HepG2 (cell line): ENCODE results near the gene FLRT3. TPM values are rescaled to one million over a fixed set of nuclear protein-coding genes. Genes with fewer than 3 reads are reported as not detected.

Source experiments
- ATAC-seq: fragments of 200-7000 bp; cut with Tn5 transposase; 3 replicates; pipeline ENCODE4 v1.9.1; 2020; ENCODE audit warnings: mild to moderate bottlenecking, moderate library complexity
- BruUV-seq: library from RNA; stranded (reverse); fragments of 400-500 nt; replicated peaks from 2 replicates; lab custom pipeline; 2021; lab: Mats Ljungman, UMichigan
- CTCF ChIA-PET: fragments of 300-600 bp; formaldehyde crosslinking; extraction: SDS; loops from one replicate; lab custom pipeline; 2021; ENCODE audit warnings: low total read pairs, inconsistent platforms, low intra/inter-chr PET ratio; lab: Yijun Ruan, JAX
- POLR2A ChIA-PET: fragments of 350-600 bp; sonication (Branson Sonifier 250); formaldehyde crosslinking; loops from one replicate; lab custom pipeline; 2020; ENCODE audit warnings: antibody characterized with exemption, inconsistent platforms; lab: Yijun Ruan, JAX
- DNase-seq: peaks from one replicate; pipeline ENCODE4 v3.0.0-alpha.2; 2015; ENCODE audit warnings: low spot score
- FAIRE-seq: peaks from 3 replicates; lab custom pipeline; 2011; peaks lifted over from hg19 to GRCh38; lab: Jason Lieb, UNC
- H2AFZ ChIP-seq: one replicate; pipeline ENCODE4 v1.6.1; 2011; ENCODE audit warnings: low read length, inconsistent platforms
- H3K27ac ChIP-seq: fragments of 300-600 bp; 3 replicates; pipeline ENCODE4 v1.8.0; 2011; ENCODE audit warnings: mixed run types, mild to moderate bottlenecking, mixed read lengths, low read length, inconsistent platforms; ENCODE audit not compliant: insufficient read depth; ENCODE audit errors: extremely low read length
- H3K27me3 ChIP-seq, 2 experiments: fragments of 200-600 bp in 1 of 2; 2 replicates in 1 of 2; 3 replicates in 1 of 2; pipeline versions ENCODE4 v1.6.0 to v1.8.0; 2011; ENCODE audit warnings: low read length in 2 of 2, mild to moderate bottlenecking in 2 of 2, moderate library complexity in 2 of 2, inconsistent platforms in 1 of 2; ENCODE audit not compliant: insufficient read depth in 2 of 2, control insufficient read depth in 1 of 2
- H3K36me3 ChIP-seq, 2 experiments: fragments of 200-600 bp in 1 of 2; replicated peaks in 1 of 2; 2 replicates in 1 of 2; 3 replicates in 1 of 2; pipeline versions ENCODE4 v1.5.1 to v1.8.0; 2011; ENCODE audit warnings: low read length in 2 of 2, inconsistent platforms in 1 of 2; ENCODE audit not compliant: insufficient read depth in 2 of 2, control insufficient read depth in 1 of 2
- H3K4me1 ChIP-seq: 2 replicates; pipeline ENCODE4 v1.5.1; 2012; ENCODE audit warnings: low read length, inconsistent platforms; ENCODE audit not compliant: insufficient read depth
- H3K4me2 ChIP-seq: 2 replicates; pipeline ENCODE4 v1.6.0; 2011; ENCODE audit warnings: low read depth, low read length, inconsistent platforms
- H3K4me3 ChIP-seq, 3 experiments: fragments of 200-600 bp in 1 of 3; sonication (generic), shearing (Covaris generic) in 1 of 3; replicated peaks in 1 of 3; 2 replicates each; pipeline ENCODE4 v1.5.1; 2011 to 2016; ENCODE audit warnings: low read length in 3 of 3, inconsistent platforms in 2 of 3, low read depth in 2 of 3, mild to moderate bottlenecking in 2 of 3, control low read depth in 1 of 3, mixed read lengths in 1 of 3; ENCODE audit not compliant: insufficient read depth in 1 of 3
- H3K79me2 ChIP-seq: one replicate; pipeline ENCODE4 v1.6.1; 2011; ENCODE audit warnings: low read length, inconsistent platforms; ENCODE audit not compliant: insufficient read depth
- H3K9ac ChIP-seq: 2 replicates; pipeline ENCODE4 v1.6.0; 2011; ENCODE audit warnings: mild to moderate bottlenecking, low read depth, low read length, inconsistent platforms; ENCODE audit not compliant: insufficient read depth
- H3K9me3 ChIP-seq: 2 replicates; pipeline ENCODE4 v1.5.1; 2012; ENCODE audit warnings: mild to moderate bottlenecking, low read length
- H4K20me1 ChIP-seq: 2 replicates; pipeline ENCODE4 v1.6.0; 2011; ENCODE audit warnings: inconsistent platforms, mild to moderate bottlenecking, low read length, moderate library complexity; ENCODE audit not compliant: insufficient read depth
- MAFK ChIP-seq, 2 experiments: IDR thresholded peaks in 1 of 2; conservative IDR thresholded peaks in 1 of 2; 2 replicates each; pipeline ENCODE4 v1.6.1; 2011; ENCODE audit warnings: improper control_type of control experiment in 2 of 2, low read length in 2 of 2
- PLRG1 ChIP-seq: fragments of 450-650 bp; conservative IDR thresholded peaks from 2 replicates; pipeline ENCODE4 v1.6.1; 2016
- ZFY ChIP-seq: sonication (generic); formaldehyde crosslinking; IDR thresholded peaks from 2 replicates; pipeline ENCODE4 v1.4.0; 2020; ENCODE audit warnings: missing genetic modification reagents
- ZNF224 ChIP-seq: sonication (generic); formaldehyde crosslinking; IDR thresholded peaks from 2 replicates; pipeline ENCODE4 v1.5.0; 2020; ENCODE audit warnings: mild to moderate bottlenecking, missing genetic modification reagents
- ZNF292 ChIP-seq: sonication (generic); formaldehyde crosslinking; IDR thresholded peaks from 2 replicates; pipeline ENCODE4 v1.8.1; 2022; ENCODE audit warnings: mild to moderate bottlenecking, low read depth, missing genetic modification reagents, borderline replicate concordance
- ZNF30 ChIP-seq: sonication (generic); formaldehyde crosslinking; IDR thresholded peaks from 2 replicates; pipeline ENCODE4 v1.5.0; 2020; ENCODE audit warnings: mild to moderate bottlenecking, missing genetic modification reagents
- ZSCAN12 ChIP-seq: sonication (generic); formaldehyde crosslinking; IDR thresholded peaks from 2 replicates; pipeline ENCODE4 v1.9.0; 2021; ENCODE audit warnings: mild to moderate bottlenecking, missing genetic modification reagents
- ZSCAN30 ChIP-seq: sonication (generic); formaldehyde crosslinking; IDR thresholded peaks from 2 replicates; pipeline ENCODE4 v1.5.0; 2020; ENCODE audit warnings: mild to moderate bottlenecking, missing genetic modification reagents
- WGBS: methylation state at CpG from one replicate; pipeline ENCODE4 v1.1.6; 2017; ENCODE audit warnings: low lambda C conversion rate; 5-methylcytosine and 5-hydroxymethylcytosine counted together
- in situ Hi-C: cut with HindIII; loops from 2 replicates; pipeline ENCODE4 v1.10.0; 2017; ENCODE audit warnings: low pct_unique_long_range_greater_than_20kb; ENCODE audit not compliant: extremely low pct_ligation_motif_present
- intact Hi-C: fragments of 100-400 bp; cut with micrococcal nuclease; formaldehyde crosslinking; loops from one replicate; pipeline ENCODE4 v1.10.0; 2022; ENCODE audit not compliant: unreplicated experiment
- polyA plus RNA-seq, 8 experiments: library from polyadenylated mRNA; depleted of rRNA in 3 of 8; stranded (reverse) in 7 of 8; unstranded in 1 of 8; fragments of >200 nt; fragmentation: Illumina TruSeq in 4 of 8; extraction: Trizol in 4 of 8; gene quantifications; 2 replicates each; pipeline versions ENCODE4 v1.2.1 to v1.2.3, GENCODE V29; 2011 to 2016; ENCODE audit warnings: low read depth in 4 of 8, missing spikeins in 1 of 8, mixed read lengths in 1 of 8; ENCODE audit not compliant: insufficient read depth in 1 of 8
- total RNA-seq, 5 experiments: library from RNA; depleted of rRNA; stranded (reverse); fragments of >200 nt; fragmentation: Illumina TruSeq; extraction: Trizol; gene quantifications; 2 replicates each; pipeline ENCODE4 v1.2.3, GENCODE V29; 2016; ENCODE audit warnings: low read depth in 1 of 5
- TF ChIP-seq, protein P1 (sequence below): fragments of 450-650 bp; IDR thresholded peaks from 2 replicates; pipeline ENCODE4 v1.6.1; 2017; ENCODE audit warnings: mild to moderate bottlenecking
- TF ChIP-seq, protein P2 (sequence below): sonication (generic); formaldehyde crosslinking; IDR thresholded peaks from 2 replicates; pipeline ENCODE4 v1.4.0; 2020; ENCODE audit warnings: missing genetic modification reagents

The FLRT3 gene
- total and polyA plus RNA-seq, 2 of the 13 experiments (the other 11 are each of a cell fraction or from before 2014, with no cell fraction given), result 0.44 to 5.3 TPM

DNA sequence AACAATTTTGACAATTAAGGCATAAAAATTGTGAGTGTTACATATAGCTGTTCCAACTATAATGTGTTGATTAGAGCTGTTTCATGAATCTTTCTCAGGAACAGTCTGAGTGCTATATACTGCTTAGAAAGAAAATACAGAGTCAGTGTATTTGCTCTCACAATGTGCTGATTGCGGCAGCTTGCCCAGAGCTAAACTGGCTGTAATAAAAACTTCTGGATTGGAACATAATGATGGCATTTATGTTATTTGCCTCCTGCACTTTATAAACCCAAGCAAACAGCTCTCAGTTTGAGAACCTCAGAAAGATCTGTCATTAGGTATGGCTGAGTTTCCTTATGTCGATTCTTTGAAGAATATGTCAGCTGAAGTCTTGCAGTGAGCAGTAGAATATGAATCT, 29.5 kb downstream of the FLRT3 start:
- H2AFZ ChIP-seq, result no peak overlapping the region
- ChIA-PET POLR2A (no interaction called here), CTCF (no interaction called here)
- no peak for ATAC-seq
- DNase-seq, result no peak
- no peak overlapping the region for H3K27ac ChIP-seq
- FAIRE-seq, result no peak
- no peak for TF ChIP-seq ZSCAN30
- TF ChIP-seq MAFK (conservative IDR thresholded peaks at IDR 0.05 in 1 of 2, IDR thresholded peaks at IDR 0.05 in 1 of 2; ENCODE audit: low read length in 2 of 2), result 0 out of 4 replicates have a peak, but pooled peaks of 1 of the 2 experiments have one; percentile 19
- WGBS, result 29% methylated on average over 2 of the region's 2 CpGs
- intact Hi-C loops, result no loop called here
- no peaks in the 10 kb centered on the region for H3K4me1 ChIP-seq
- no peaks in the 10 kb centered on the region for H4K20me1 ChIP-seq
- no peak overlapping the region for H3K9ac ChIP-seq
- no peaks in the 10 kb centered on the region for H3K27me3 ChIP-seq
- no peak overlapping the region for H3K4me3 ChIP-seq
- BruUV-seq, result no TSS peak
- in situ Hi-C loops, result no loop called here
- H3K9me3 ChIP-seq, result 0 out of 2 replicates have a peak, but pooled peaks cover 4% of the 10 kb centered on the region
- no peak overlapping the region for H3K4me2 ChIP-seq
- H3K79me2 ChIP-seq, result no peaks in the 10 kb centered on the region
- no peaks in the 10 kb centered on the region for H3K36me3 ChIP-seq

DNA sequence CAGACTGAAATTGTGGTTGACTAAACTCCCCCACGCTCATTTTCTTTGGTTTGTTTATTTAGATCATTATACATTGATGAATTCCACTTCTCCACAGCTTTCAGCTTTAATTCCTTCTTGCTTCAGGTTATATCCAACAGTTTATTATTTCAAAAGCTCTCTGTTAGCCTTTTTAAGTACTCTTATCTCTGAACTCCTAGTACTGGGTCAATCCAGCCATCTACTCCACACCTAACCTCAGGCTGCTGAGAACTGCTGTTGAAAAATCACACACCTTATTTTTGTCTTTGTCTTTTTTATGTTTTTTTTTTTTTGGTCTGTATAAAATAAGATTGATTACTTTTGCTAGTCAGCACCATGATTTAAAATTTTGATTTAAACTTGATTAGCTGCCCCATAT, 32.9 kb downstream of the FLRT3 start:
- Histone ChIP-seq H2AFZ (no peak overlapping the region), H4K20me1 (no peaks in the 10 kb centered on the region), H3K9ac (no peak overlapping the region), H3K79me2 (no peaks in the 10 kb centered on the region), H3K36me3 (no peaks in the 10 kb centered on the region), H3K4me2 (no peak overlapping the region), H3K27ac (no peak overlapping the region), H3K9me3 (0 out of 2 replicates have a peak, but pooled peaks cover 4% of the 10 kb centered on the region), H3K4me1 (no peaks in the 10 kb centered on the region), H3K27me3 (no peaks in the 10 kb centered on the region), H3K4me3 (no peak overlapping the region)
- DNase-seq (no peak), FAIRE-seq (no peak), ATAC-seq (no peak)
- ChIA-PET CTCF (no interaction called here), POLR2A (no interaction called here)
- no TSS peak for BruUV-seq
- in situ Hi-C loops (no loop called here), intact Hi-C loops (no loop called here)
- 0% methylated on average over 1 of the region's 1 CpG for WGBS
- TF ChIP-seq ZNF224 (CRISPR knock-in tag), result no peak
- TF ChIP-seq, protein P1, sequence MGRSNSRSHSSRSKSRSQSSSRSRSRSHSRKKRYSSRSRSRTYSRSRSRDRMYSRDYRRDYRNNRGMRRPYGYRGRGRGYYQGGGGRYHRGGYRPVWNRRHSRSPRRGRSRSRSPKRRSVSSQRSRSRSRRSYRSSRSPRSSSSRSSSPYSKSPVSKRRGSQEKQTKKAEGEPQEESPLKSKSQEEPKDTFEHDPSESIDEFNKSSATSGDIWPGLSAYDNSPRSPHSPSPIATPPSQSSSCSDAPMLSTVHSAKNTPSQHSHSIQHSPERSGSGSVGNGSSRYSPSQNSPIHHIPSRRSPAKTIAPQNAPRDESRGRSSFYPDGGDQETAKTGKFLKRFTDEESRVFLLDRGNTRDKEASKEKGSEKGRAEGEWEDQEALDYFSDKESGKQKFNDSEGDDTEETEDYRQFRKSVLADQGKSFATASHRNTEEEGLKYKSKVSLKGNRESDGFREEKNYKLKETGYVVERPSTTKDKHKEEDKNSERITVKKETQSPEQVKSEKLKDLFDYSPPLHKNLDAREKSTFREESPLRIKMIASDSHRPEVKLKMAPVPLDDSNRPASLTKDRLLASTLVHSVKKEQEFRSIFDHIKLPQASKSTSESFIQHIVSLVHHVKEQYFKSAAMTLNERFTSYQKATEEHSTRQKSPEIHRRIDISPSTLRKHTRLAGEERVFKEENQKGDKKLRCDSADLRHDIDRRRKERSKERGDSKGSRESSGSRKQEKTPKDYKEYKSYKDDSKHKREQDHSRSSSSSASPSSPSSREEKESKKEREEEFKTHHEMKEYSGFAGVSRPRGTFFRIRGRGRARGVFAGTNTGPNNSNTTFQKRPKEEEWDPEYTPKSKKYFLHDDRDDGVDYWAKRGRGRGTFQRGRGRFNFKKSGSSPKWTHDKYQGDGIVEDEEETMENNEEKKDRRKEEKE, result no peak
- TF ChIP-seq ZFY (CRISPR knock-in tag), result no peak
- no peak for TF ChIP-seq ZNF30 (CRISPR knock-in tag)
- TF ChIP-seq ZNF292, result no peak
- TF ChIP-seq ZSCAN12 (CRISPR knock-in tag), result no peak
- no peak for TF ChIP-seq PLRG1
- TF ChIP-seq, protein P2, sequence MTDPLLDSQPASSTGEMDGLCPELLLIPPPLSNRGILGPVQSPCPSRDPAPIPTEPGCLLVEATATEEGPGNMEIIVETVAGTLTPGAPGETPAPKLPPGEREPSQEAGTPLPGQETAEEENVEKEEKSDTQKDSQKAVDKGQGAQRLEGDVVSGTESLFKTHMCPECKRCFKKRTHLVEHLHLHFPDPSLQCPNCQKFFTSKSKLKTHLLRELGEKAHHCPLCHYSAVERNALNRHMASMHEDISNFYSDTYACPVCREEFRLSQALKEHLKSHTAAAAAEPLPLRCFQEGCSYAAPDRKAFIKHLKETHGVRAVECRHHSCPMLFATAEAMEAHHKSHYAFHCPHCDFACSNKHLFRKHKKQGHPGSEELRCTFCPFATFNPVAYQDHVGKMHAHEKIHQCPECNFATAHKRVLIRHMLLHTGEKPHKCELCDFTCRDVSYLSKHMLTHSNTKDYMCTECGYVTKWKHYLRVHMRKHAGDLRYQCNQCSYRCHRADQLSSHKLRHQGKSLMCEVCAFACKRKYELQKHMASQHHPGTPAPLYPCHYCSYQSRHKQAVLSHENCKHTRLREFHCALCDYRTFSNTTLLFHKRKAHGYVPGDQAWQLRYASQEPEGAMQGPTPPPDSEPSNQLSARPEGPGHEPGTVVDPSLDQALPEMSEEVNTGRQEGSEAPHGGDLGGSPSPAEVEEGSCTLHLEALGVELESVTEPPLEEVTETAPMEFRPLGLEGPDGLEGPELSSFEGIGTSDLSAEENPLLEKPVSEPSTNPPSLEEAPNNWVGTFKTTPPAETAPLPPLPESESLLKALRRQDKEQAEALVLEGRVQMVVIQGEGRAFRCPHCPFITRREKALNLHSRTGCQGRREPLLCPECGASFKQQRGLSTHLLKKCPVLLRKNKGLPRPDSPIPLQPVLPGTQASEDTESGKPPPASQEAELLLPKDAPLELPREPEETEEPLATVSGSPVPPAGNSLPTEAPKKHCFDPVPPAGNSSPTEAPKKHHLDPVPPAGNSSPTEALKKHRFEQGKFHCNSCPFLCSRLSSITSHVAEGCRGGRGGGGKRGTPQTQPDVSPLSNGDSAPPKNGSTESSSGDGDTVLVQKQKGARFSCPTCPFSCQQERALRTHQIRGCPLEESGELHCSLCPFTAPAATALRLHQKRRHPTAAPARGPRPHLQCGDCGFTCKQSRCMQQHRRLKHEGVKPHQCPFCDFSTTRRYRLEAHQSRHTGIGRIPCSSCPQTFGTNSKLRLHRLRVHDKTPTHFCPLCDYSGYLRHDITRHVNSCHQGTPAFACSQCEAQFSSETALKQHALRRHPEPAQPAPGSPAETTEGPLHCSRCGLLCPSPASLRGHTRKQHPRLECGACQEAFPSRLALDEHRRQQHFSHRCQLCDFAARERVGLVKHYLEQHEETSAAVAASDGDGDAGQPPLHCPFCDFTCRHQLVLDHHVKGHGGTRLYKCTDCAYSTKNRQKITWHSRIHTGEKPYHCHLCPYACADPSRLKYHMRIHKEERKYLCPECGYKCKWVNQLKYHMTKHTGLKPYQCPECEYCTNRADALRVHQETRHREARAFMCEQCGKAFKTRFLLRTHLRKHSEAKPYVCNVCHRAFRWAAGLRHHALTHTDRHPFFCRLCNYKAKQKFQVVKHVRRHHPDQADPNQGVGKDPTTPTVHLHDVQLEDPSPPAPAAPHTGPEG (CRISPR knock-in tag), result no peak
